IPS-18a (cell line): ENCODE measurements around the gene GLB1L3.
"Not testable (repeated sequence)": the region's sequence is repeated elsewhere in the genome, so short reads cannot be mapped to it uniquely, and the experiment has no call there.

ENCODE experiments used
- H3K27ac ChIP-seq: one replicate; pipeline ENCODE4 v1.5.1; 2013; ENCODE audit warnings: low read length
- H3K27me3 ChIP-seq: one replicate; pipeline ENCODE4 v1.6.1; 2013; ENCODE audit warnings: mild to moderate bottlenecking, low read length; ENCODE audit not compliant: control insufficient read depth, insufficient read depth
- H3K36me3 ChIP-seq: one replicate; pipeline ENCODE4 v1.6.1; 2013; ENCODE audit warnings: low read depth, low read length; ENCODE audit not compliant: control insufficient read depth
- H3K4me1 ChIP-seq: one replicate; pipeline ENCODE4 v1.6.1; 2013; ENCODE audit warnings: low read depth, low read length; ENCODE audit not compliant: control insufficient read depth
- H3K4me3 ChIP-seq: one replicate; pipeline ENCODE4 v1.5.1; 2013; ENCODE audit warnings: low read length
- H3K9ac ChIP-seq: one replicate; pipeline ENCODE4 v1.6.1; 2013; ENCODE audit warnings: mild to moderate bottlenecking, low read length, moderate library complexity
- H3K9me3 ChIP-seq: one replicate; pipeline ENCODE4 v1.6.1; 2013; ENCODE audit warnings: low read depth, low read length; ENCODE audit not compliant: control insufficient read depth

GLB1L3 gene

DNA sequence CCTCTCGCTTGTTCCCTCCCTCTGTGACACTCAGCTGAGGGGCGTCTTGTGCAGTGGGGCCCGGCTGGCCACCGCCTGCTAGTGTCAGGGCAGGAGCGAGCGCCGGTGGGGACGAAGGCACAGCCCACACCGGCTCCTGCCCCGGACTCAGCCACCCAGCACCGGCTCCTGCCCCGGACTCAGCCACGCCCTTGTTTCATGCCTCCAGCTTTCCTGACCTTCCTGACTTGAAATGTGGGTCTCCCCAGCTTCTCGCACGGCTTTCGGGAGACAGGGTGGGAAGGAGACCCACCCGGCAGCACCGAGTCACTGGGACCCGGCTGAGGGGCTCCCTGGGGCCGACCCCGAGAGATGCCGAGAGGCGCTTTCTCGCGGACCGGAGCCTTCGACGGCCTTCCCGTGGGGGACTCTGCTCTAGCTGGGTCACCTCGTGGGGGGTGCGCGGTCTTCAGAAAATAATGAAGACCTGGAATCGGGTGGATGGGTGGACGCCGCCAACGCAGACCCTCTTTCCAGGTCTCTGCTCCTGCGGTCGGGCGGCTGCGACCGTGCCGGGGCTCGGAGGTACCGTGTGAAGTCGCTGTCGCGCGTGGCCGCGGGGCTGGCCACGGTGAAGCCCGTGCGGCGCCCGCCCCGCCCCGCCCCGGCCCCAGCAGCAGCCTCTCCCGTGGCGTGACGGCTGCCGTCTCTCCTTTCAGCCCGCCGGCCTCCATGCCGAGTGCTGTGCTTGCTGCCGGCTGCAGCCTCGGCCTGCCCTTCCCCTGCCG, 65.8 kb downstream of the GLB1L3 start:
- H3K27me3 ChIP-seq, result no peaks in the 10 kb centered on the region
- H3K9ac ChIP-seq, result no peak overlapping the region
- no peak overlapping the region for H3K27ac ChIP-seq
- H3K4me3 ChIP-seq, result no peak overlapping the region
- H3K9me3 ChIP-seq, result no peaks in the 10 kb centered on the region
- no peaks in the 10 kb centered on the region for H3K36me3 ChIP-seq
- H3K4me1 ChIP-seq, result no peaks in the 10 kb centered on the region

GRCh38 chr11:134342572-134343340, 66.6 kb downstream of the GLB1L3 start:
- Histone ChIP-seq H3K9me3 (no peaks in the 10 kb centered on the region), H3K36me3 (no peaks in the 10 kb centered on the region), H3K4me3 (no peak overlapping the region), H3K27me3 (no peaks in the 10 kb centered on the region), H3K4me1 (no peaks in the 10 kb centered on the region), H3K27ac (no peak overlapping the region), H3K9ac (no peak overlapping the region)

GRCh38 chr11:134343646-134344045, 67.5 kb downstream of the GLB1L3 start:
- H3K4me3 ChIP-seq, result no peak overlapping the region
- H3K36me3 ChIP-seq, result no peaks in the 10 kb centered on the region
- H3K27ac ChIP-seq, result no peak overlapping the region
- H3K9ac ChIP-seq, result no peak overlapping the region
- no peaks in the 10 kb centered on the region for H3K27me3 ChIP-seq
- no peaks in the 10 kb centered on the region for H3K9me3 ChIP-seq
- peaks cover under 1% of the 10 kb centered on the region for H3K4me1 ChIP-seq

GRCh38 chr11:134344497-134345236, 68.5 kb downstream of the GLB1L3 start:
- H3K4me3 ChIP-seq, H3K9ac ChIP-seq, H3K36me3 ChIP-seq, H3K9me3 ChIP-seq, H3K27me3 ChIP-seq, H3K27ac ChIP-seq: not testable (repeated sequence)
- H3K4me1 ChIP-seq, result peaks cover 11% of the 10 kb centered on the region

GRCh38 chr11:134345237-134345550, 69.0 kb downstream of the GLB1L3 start:
- no peak overlapping the region for H3K9ac ChIP-seq
- peaks cover 11% of the 10 kb centered on the region for H3K4me1 ChIP-seq
- no peak overlapping the region for H3K4me3 ChIP-seq
- no peak overlapping the region for H3K27ac ChIP-seq
- H3K9me3 ChIP-seq, result no peaks in the 10 kb centered on the region
- H3K36me3 ChIP-seq, result no peaks in the 10 kb centered on the region
- no peaks in the 10 kb centered on the region for H3K27me3 ChIP-seq

DNA sequence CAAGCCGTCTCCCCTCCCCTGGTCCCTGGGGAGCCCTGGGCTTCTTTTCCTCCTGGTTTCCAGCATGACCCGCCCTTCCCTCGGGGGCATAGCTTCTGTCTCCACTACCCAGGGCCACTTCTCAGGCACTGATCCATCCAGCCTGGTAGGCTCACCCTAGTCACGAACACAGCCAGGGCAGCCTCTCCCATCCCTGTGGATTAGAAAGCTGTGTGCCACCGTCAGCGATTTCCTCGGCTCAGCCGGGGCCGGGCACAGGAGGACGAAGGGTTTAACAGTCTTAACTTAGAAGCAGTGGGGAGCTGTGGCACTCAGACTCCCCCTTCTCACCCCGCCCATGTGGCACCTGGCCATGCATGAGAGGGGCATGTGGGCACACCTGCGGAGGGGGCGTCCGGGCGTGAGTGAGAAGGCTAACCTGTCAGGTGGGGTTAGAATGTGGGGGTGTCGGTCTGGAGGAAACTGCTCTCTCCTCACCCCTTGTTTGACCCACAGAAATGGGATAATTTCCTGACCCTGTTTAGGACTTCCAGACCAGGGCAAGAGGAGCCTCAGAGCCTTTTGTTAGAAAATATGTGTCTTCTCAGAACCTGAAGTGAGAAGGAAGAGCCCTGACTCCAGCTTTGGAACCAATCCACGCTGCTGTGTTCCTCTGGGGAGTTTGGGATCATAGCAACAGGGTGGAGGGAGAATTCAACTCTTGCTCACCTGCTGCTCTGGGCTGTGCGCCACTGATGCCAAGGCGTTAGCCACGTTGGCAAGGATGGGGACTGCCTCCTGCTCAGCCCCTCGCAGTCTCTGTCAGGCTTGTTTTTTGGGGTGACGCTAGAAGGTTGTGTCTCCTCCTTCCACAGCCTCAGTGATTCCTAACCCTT, 70.2 kb downstream of the GLB1L3 start:
- Histone ChIP-seq H3K27me3 (no peaks in the 10 kb centered on the region), H3K27ac (no peak overlapping the region), H3K9ac (no peak overlapping the region), H3K4me3 (no peak overlapping the region), H3K9me3 (no peaks in the 10 kb centered on the region), H3K36me3 (no peaks in the 10 kb centered on the region), H3K4me1 (peaks cover 11% of the 10 kb centered on the region)

GRCh38 chr11:134346976-134347350, 70.8 kb downstream of the GLB1L3 start:
- H3K4me3 ChIP-seq, result no peak overlapping the region
- H3K9ac ChIP-seq, result no peak overlapping the region
- no peaks in the 10 kb centered on the region for H3K27me3 ChIP-seq
- H3K4me1 ChIP-seq, result peaks cover 11% of the 10 kb centered on the region
- H3K36me3 ChIP-seq, result no peaks in the 10 kb centered on the region
- no peak overlapping the region for H3K27ac ChIP-seq
- H3K9me3 ChIP-seq, result no peaks in the 10 kb centered on the region

DNA sequence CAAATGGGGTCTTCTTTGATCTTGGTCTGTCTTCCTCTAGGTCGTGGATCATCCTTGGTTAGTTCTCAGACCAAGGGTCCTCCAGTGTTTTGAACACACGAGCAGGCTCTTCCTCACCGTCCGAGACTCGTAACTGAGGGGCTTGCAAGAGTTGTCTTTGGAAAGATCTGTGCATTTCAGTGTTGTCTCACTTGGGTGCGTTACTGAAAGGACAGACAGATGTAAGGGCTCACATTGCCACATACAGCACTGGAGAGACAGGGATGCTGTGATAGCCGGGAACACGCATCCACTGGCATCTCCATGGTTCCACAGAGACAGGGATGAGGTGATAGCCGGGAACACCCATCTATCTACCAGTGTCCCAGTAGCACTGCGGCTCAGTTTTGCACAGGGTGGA, 71.3 kb downstream of the GLB1L3 start:
- H3K27ac ChIP-seq, result no peak overlapping the region
- no peak overlapping the region for H3K4me3 ChIP-seq
- H3K4me1 ChIP-seq, result peaks cover 11% of the 10 kb centered on the region
- H3K27me3 ChIP-seq, result no peaks in the 10 kb centered on the region
- H3K36me3 ChIP-seq, result no peaks in the 10 kb centered on the region
- no peaks in the 10 kb centered on the region for H3K9me3 ChIP-seq
- no peak overlapping the region for H3K9ac ChIP-seq

DNA sequence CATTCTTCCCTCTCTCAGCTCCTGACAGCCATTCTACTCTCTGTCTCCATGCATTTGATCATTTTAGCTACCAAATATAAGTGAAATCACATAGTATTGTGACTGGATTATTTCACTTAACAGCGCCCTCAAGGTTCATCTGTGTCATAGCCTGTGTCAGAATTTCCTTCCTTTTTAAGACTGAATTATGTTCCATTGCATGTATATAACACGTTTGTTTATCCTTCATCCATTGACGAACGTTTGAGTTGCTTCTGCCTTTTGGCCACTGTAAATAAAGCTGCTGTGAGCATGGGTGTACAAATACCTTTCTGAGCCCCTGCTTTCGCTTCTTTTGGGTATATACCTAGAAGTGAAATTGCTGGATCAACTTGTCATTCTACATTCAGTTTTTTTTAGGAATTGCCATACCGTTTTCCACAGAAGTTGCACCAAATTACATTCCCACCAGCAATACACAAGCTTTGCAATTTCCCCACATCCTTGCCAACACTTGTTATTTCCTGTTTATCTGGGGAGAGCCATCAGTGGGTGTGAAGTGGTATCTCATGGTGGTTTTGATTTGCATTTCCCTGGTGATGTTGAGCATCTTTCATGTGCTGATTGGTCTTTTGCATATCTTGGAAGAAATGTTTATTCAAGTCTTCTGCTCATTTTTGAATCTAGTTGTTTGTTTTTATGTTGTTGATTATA, 73.1 kb downstream of the GLB1L3 start:
- Histone ChIP-seq H3K4me1 (peaks cover 11% of the 10 kb centered on the region), H3K9me3 (no peaks in the 10 kb centered on the region), H3K27ac (no peak overlapping the region), H3K27me3 (no peaks in the 10 kb centered on the region), H3K9ac (no peak overlapping the region), H3K4me3 (no peak overlapping the region), H3K36me3 (no peaks in the 10 kb centered on the region)

DNA sequence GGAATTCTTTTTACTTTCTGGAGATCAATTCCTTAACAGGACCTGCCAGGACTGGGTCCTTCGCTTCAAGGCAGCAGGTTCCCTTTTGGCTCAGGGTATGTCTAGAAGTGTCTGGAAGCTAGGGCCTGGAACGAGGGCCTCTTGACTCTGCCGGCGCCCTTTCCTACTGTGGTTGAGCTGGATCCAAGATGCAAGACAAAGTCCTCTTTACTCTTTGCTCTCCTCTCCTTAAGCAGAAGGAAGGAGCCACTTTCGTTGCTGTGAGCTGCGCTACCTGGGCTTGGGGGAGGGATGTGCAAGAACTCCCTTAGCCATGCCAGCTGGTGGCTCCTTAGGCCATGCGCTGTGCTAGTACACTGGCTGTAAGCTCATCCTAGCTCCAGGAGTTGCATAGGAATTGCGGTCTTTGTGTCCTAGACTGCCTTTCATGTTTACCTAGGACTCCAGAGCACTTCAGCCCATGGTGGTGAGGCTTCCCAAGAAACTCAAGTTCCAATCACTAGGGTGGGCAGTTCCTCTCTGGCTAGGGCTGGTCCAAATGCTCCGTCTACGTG, 73.7 kb downstream of the GLB1L3 start:
- H3K27ac ChIP-seq, result no peak overlapping the region
- H3K4me3 ChIP-seq, result no peak overlapping the region
- H3K9me3 ChIP-seq, result no peaks in the 10 kb centered on the region
- H3K4me1 ChIP-seq, result peaks cover 11% of the 10 kb centered on the region
- H3K36me3 ChIP-seq, result no peaks in the 10 kb centered on the region
- no peaks in the 10 kb centered on the region for H3K27me3 ChIP-seq
- no peak overlapping the region for H3K9ac ChIP-seq
